ENCODE results near the gene TRIM26. TPM values are rescaled to one million over a fixed set of nuclear protein-coding genes. Genes with fewer than 3 reads are reported as not detected.

Gene TRIM26
- total and polyA plus RNA-seq, 2 of the 8 experiments (the other 6 are each of a cell fraction or from before 2014, with no cell fraction given) = 21.5 to 32.3 TPM

DNA sequence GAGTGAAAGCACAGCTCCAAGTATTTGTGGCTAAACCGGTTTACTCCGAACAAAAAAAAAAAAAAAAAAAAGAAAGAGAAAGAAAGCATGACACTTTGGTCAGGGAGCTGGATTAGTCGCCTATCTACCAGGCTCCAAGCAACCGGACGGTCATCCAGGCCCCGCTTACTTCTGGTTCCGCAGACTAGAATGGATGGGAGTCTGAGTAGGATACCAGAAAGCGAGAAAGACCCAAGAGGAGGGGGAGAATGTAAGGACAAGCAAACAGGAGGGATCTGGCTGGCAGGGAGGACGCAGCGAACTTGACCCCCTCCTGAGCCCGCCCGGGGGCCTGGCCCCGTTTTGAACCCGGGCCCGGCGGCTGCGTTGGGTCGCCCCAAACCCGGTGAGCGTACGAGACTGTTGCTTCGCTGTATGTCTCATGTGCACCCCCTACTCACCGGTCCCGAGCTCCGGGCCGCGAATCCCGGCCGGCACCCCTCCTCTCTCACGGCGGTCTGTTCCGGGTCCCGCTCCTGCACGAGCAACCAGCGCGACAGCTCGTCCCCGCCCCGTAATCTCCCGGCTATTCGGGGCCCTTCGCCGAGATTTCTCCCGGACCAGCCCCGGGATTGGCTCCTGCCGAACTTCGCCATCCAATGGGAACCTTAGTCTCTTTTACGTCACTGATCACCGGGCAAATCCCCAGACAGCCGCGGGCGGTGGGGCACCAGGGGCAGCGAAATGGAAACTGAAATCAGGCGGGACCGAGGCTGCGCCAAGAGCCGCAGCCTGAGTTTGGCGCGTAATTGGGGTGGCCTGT is at the start of gene TRIM26 (continued):
- TF ChIP-seq SAP30 (IDR thresholded peaks at IDR 0.05; ENCODE audit: insufficient read depth, insufficient replicate concordance, low read length) (no peak), CBX5 (IDR thresholded peaks at IDR 0.05; ENCODE audit: low read depth, low read length) (no peak), SP4 (IDR thresholded peaks at IDR 0.05; ENCODE audit: low read length) (no peak), KDM5A (IDR thresholded peaks at IDR 0.05; ENCODE audit: low read length) (no peak), HDAC6 (IDR thresholded peaks at IDR 0.05; ENCODE audit: low read depth, low read length) (no peak), YY1 (IDR thresholded peaks at IDR 0.05; ENCODE audit: low read depth, low read length) (no peak; the same call in 1 of the 2 replicates), SP2 (IDR thresholded peaks at IDR 0.05; ENCODE audit: low read length) (no peak), CTCF (IDR thresholded peaks at IDR 0.05; ENCODE audit: control extremely low read depth in 1 of 3, insufficient read depth in 1 of 3, low read depth in 1 of 3, low read length in 3 of 3) (no peak), TEAD4 (IDR thresholded peaks at IDR 0.05; ENCODE audit: low read depth, low read length) (no peak), JUN (IDR thresholded peaks at IDR 0.05; ENCODE audit: low read depth, low read length) (no peak)
